Breast epithelium (tissue), 3 donors: Measurements from ENCODE around the gene MRPL24.

Experiments
- CTCF ChIP-seq, 3 donors: fragments of 450-650 bp; IDR thresholded peaks; one replicate each; pipeline ENCODE4 v1.5.1; 2016 to 2017; ENCODE audit warnings: antibody characterized with exemption in 3 of 3, mild to moderate bottlenecking in 3 of 3, moderate library complexity in 3 of 3
- POLR2A ChIP-seq: fragments of 450-650 bp; IDR thresholded peaks from one replicate; pipeline ENCODE4 v1.6.1; 2016; ENCODE audit warnings: antibody characterized with exemption, mild to moderate bottlenecking, moderate library complexity
- POLR2AphosphoS5 ChIP-seq, 3 donors: sonication (generic); formaldehyde crosslinking; IDR thresholded peaks; one replicate each; pipeline ENCODE4 v1.6.1; 2017; ENCODE audit warnings: antibody characterized with exemption in 3 of 3

- TF ChIP-seq CTCF (IDR thresholded peaks at IDR 0.05) (no peak), POLR2A (no peak), POLR2AphosphoS5 (IDR thresholded peaks at IDR 0.05) (no peak)
Observed at GRCh38 chr1:156747742-156748669, 7.1 kb upstream of the MRPL24 start.
